T-cell (primary cell): Measurements from ENCODE around the gene SERPINA12. TPM values are rescaled to one million over a fixed set of nuclear protein-coding genes. Genes with fewer than 3 reads are reported as not detected.

ENCODE experiments used
- ATAC-seq, 4 experiments: fragments of 200-7000 bp in 3 of 4; fragments of 150-1000 bp in 1 of 4; cut with Tn5 transposase; replicated peaks in 1 of 4; 1 replicate in 3 of 4; 2 replicates in 1 of 4; pipeline ENCODE4 v1.10.0; 2021; ENCODE audit warnings: moderate library complexity in 3 of 4, mild to moderate bottlenecking in 2 of 4, moderate number of reproducible peaks in 1 of 4
- CTCF ChIA-PET, 2 donors: fragments of 300-600 bp; sonication (Branson Sonifier 250); formaldehyde crosslinking; loops; one replicate each; lab custom pipeline; 2022; ENCODE audit warnings: antibody characterized with exemption in 2 of 2; lab: Charles Lee
- POLR2A ChIA-PET, 2 donors: fragments of 300-600 bp; sonication (Branson Sonifier 250); formaldehyde crosslinking; loops; one replicate each; lab custom pipeline; 2022; ENCODE audit warnings: antibody characterized with exemption in 2 of 2; lab: Charles Lee
- DNase-seq, 35 experiments: peaks; one replicate each; pipeline versions ENCODE4 v3.0.0 to v3.0.0-alpha.2; 2013 to 2023
- H3K27ac ChIP-seq: one replicate; pipeline ENCODE4 v1.5.1; 2013; ENCODE audit warnings: low read length
- H3K27me3 ChIP-seq, 2 experiments: replicated peaks in 1 of 2; 1 replicate in 1 of 2; 2 replicates in 1 of 2; pipeline versions ENCODE4 v1.6.1 to v1.7.0; 2013; ENCODE audit warnings: low read length in 1 of 2, mixed read lengths in 1 of 2; ENCODE audit not compliant: control insufficient read depth in 2 of 2, insufficient read depth in 2 of 2; ENCODE audit errors: extremely low read depth in 1 of 2
- H3K36me3 ChIP-seq, 2 donors: 1 replicate in 1 of 2; 2 replicates in 1 of 2; pipeline versions ENCODE4 v1.6.1 to v1.7.0; 2013; ENCODE audit warnings: low read length in 1 of 2; ENCODE audit not compliant: control insufficient read depth in 2 of 2, insufficient read depth in 1 of 2; ENCODE audit errors: extremely low read depth in 1 of 2
- H3K4me1 ChIP-seq, 2 experiments: 1 replicate in 1 of 2; 2 replicates in 1 of 2; pipeline versions ENCODE4 v1.6.1 to v1.7.0; 2013; ENCODE audit warnings: low read length in 2 of 2, mixed read lengths in 1 of 2; ENCODE audit not compliant: insufficient read depth in 2 of 2, control insufficient read depth in 1 of 2; ENCODE audit errors: extremely low read depth in 1 of 2
- H3K4me3 ChIP-seq, 2 donors: 1 replicate in 1 of 2; 2 replicates in 1 of 2; pipeline versions ENCODE4 v1.5.1 to v1.7.0; 2013; ENCODE audit warnings: mild to moderate bottlenecking in 2 of 2, low read length in 1 of 2, moderate library complexity in 1 of 2; ENCODE audit not compliant: control insufficient read depth in 1 of 2; ENCODE audit errors: extremely low read depth in 1 of 2
- H3K9me3 ChIP-seq: 2 replicates; pipeline ENCODE4 v1.7.0; 2013
- H3K27ac Mint-ChIP-seq, 2 donors: one replicate each; pipeline ENCODE4 v1.8.0; 2020 to 2021; ENCODE audit warnings: mild to moderate bottlenecking in 2 of 2, mixed read lengths in 2 of 2
- H3K27me3 Mint-ChIP-seq, 2 donors: one replicate each; pipeline ENCODE4 v1.8.0; 2021 to 2022; ENCODE audit warnings: mixed read lengths in 2 of 2
- H3K36me3 Mint-ChIP-seq: one replicate; pipeline ENCODE4 v1.8.0; 2021; ENCODE audit warnings: mixed read lengths
- H3K4me1 Mint-ChIP-seq, 3 donors: one replicate each; pipeline ENCODE4 v1.8.0; 2020 to 2022; ENCODE audit warnings: mixed read lengths in 3 of 3, mild to moderate bottlenecking in 1 of 3
- H3K4me3 Mint-ChIP-seq, 3 donors: one replicate each; pipeline ENCODE4 v1.8.0; 2020 to 2022; ENCODE audit warnings: mild to moderate bottlenecking in 3 of 3, mixed read lengths in 3 of 3, moderate library complexity in 3 of 3
- H3K9me3 Mint-ChIP-seq, 3 donors: one replicate each; pipeline ENCODE4 v1.8.0; 2020 to 2022; ENCODE audit warnings: mixed read lengths in 3 of 3
- WGBS: methylation state at CpG from one replicate; pipeline ENCODE4 v1.1.5; 2013; ENCODE audit warnings: missing lambda C conversion rate; ENCODE audit not compliant: insufficient coverage; 5-methylcytosine and 5-hydroxymethylcytosine counted together
- total RNA-seq, 35 experiments: library from RNA in 6 of 35; stranded (reverse) in 6 of 35; fragments of 120-200 nt in 1 of 35; gene quantifications; one replicate each; pipeline versions ENCODE4 v1.2.1 to v1.2.4 and lab custom pipeline; 2013 to 2026

Gene SERPINA12
- total RNA-seq, 5 donors from 2014 or later (not counting 1 experiment from before 2014, with no cell fraction given): not detected

- Mint-ChIP-seq H3K27me3 (peaks cover 23 to 25% of the 10 kb centered on the region in 2 donors), H3K27ac (no peak overlapping the region), H3K9me3 (peaks cover 0 to 11% (median 6%) of the 10 kb centered on the region in 3 donors), H3K36me3 (no peaks in the 10 kb centered on the region), H3K4me3 (no peak overlapping the region), H3K4me1 (no peaks in the 10 kb centered on the region)
- ATAC-seq (no peak), DNase-seq (no peak)
- Histone ChIP-seq H3K36me3 (no peaks in the 10 kb centered on the region), H3K27ac (no peak overlapping the region), H3K4me1 (no peaks in the 10 kb centered on the region), H3K9me3 (no peaks in the 10 kb centered on the region), H3K4me3 (no peak overlapping the region), H3K27me3 (peaks cover 2 to 33% of the 10 kb centered on the region in 2 experiments)
- ChIA-PET POLR2A (no interaction called here), CTCF (no interaction called here)
- 80% methylated on average over 7 of the region's 14 CpGs for WGBS
Observed at GRCh38 chr14:94548131-94548998, 39.1 kb upstream of the SERPINA12 start.

GRCh38 chr14:94547726-94548125 is 38.5 kb upstream of the SERPINA12 start:
- no peaks in the 10 kb centered on the region for H3K4me1 ChIP-seq
- DNase-seq: no peak
- CTCF ChIA-PET: no interaction called here
- Mint-ChIP-seq H3K27ac (no peak overlapping the region), H3K9me3 (peaks cover 0 to 11% (median 6%) of the 10 kb centered on the region in 3 donors), H3K27me3 (peaks cover 20 to 23% of the 10 kb centered on the region in 2 donors), H3K4me3 (no peak overlapping the region), H3K4me1 (no peaks in the 10 kb centered on the region), H3K36me3 (no peaks in the 10 kb centered on the region)
- no peak overlapping the region for H3K27ac ChIP-seq
- H3K36me3 ChIP-seq: no peaks in the 10 kb centered on the region
- H3K9me3 ChIP-seq: no peaks in the 10 kb centered on the region
- no peak for ATAC-seq
- WGBS: no CpG with 5 or more reads among the region's 4 CpGs
- POLR2A ChIA-PET: no interaction called here
- H3K27me3 ChIP-seq: peaks cover 2 to 35% of the 10 kb centered on the region in 2 experiments
- no peak overlapping the region for H3K4me3 ChIP-seq

- no peak for DNase-seq
- no peak overlapping the region for H3K27ac Mint-ChIP-seq
- peaks cover 2 to 40% of the 10 kb centered on the region in 2 experiments for H3K27me3 ChIP-seq
- ATAC-seq: no peak
- H3K36me3 ChIP-seq: no peaks in the 10 kb centered on the region
- POLR2A ChIA-PET: no interaction called here
- no peak overlapping the region for H3K4me3 ChIP-seq
- no peaks in the 10 kb centered on the region for H3K4me1 ChIP-seq
- no peaks in the 10 kb centered on the region for H3K9me3 ChIP-seq
- CTCF ChIA-PET: no interaction called here
- no peak overlapping the region for H3K4me3 Mint-ChIP-seq
- H3K4me1 Mint-ChIP-seq: no peaks in the 10 kb centered on the region
- peaks cover 19 to 23% of the 10 kb centered on the region in 2 donors for H3K27me3 Mint-ChIP-seq
- no peaks in the 10 kb centered on the region for H3K36me3 Mint-ChIP-seq
- no peak overlapping the region for H3K27ac ChIP-seq
- WGBS: 85% methylated on average over 5 of the region's 8 CpGs
- peaks cover 0 to 11% (median 6%) of the 10 kb centered on the region in 3 donors for H3K9me3 Mint-ChIP-seq
Observed at GRCh38 chr14:94547151-94547680, 37.9 kb upstream of the SERPINA12 start.

DNA sequence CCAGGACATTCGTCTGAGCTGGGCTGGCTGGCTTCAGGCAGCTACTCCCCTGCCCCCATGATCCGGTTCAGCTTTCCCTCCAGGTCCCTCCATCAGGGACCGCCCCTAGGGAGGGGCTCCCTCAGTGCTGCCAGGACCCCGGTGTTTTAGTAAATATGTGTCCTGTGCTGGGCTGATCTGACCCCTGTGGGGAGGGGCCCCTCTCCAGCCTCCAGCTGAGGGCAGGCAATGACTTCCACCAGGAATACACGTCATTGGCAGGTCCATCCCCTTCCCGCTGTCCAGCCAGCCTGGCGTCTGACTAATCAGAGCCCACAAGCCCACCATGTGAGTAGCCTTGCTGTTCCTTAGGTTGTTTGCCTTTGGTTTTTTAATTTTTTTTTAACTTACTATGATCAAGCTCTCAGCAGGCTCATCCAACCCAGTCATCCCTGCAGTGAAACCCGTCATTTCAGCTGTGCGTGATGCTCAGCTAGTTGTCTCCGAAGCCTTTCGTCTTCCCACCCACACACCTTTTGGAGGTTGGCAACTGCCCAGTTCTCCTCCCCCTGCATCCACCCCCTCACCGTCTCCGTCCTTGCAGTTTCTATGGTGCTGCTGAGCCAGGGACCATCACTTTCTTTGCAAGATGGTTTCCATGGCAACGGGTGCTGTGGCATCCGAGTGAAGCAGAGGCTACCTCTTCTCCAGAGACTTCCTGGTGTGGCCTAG is 36.0 kb upstream of the SERPINA12 start:
- POLR2A ChIA-PET: no interaction called here
- no peaks in the 10 kb centered on the region for H3K9me3 ChIP-seq
- H3K27me3 Mint-ChIP-seq: peaks cover 12 to 24% of the 10 kb centered on the region in 2 donors
- H3K36me3 Mint-ChIP-seq: no peaks in the 10 kb centered on the region
- CTCF ChIA-PET: interaction anchor here in 1 of 2 donors (0.6 to 0.8 kb wide), 2 partner anchors 11 to 111 kb away, joined by 3 read pairs; no protein-coding TSS in a partner anchor
- H3K4me1 ChIP-seq: no peaks in the 10 kb centered on the region
- H3K4me3 ChIP-seq: no peak overlapping the region
- 67% methylated on average over 12 of the region's 15 CpGs for WGBS
- ATAC-seq (no peak), DNase-seq (no peak)
- peaks cover under 1 to 47% of the 10 kb centered on the region in 2 experiments for H3K27me3 ChIP-seq
- H3K27ac ChIP-seq: no peak overlapping the region
- no peak overlapping the region for H3K27ac Mint-ChIP-seq
- H3K36me3 ChIP-seq: no peaks in the 10 kb centered on the region
- H3K4me3 Mint-ChIP-seq: no peak overlapping the region
- H3K4me1 Mint-ChIP-seq: no peaks in the 10 kb centered on the region
- H3K9me3 Mint-ChIP-seq: peaks cover 0 to 11% (median 6%) of the 10 kb centered on the region in 3 donors

GRCh38 chr14:94544726-94545125 is 35.5 kb upstream of the SERPINA12 start:
- ATAC-seq (no peak), DNase-seq (no peak)
- H3K4me3 Mint-ChIP-seq: no peak overlapping the region
- Histone ChIP-seq H3K27ac (no peak overlapping the region), H3K4me1 (no peaks in the 10 kb centered on the region), H3K4me3 (no peak overlapping the region), H3K27me3 (peaks cover 0 to 47% of the 10 kb centered on the region in 2 experiments), H3K36me3 (no peaks in the 10 kb centered on the region), H3K9me3 (no peaks in the 10 kb centered on the region)
- no peaks in the 10 kb centered on the region for H3K4me1 Mint-ChIP-seq
- POLR2A ChIA-PET: no interaction called here
- WGBS: 41% methylated on average over 6 of the region's 7 CpGs
- H3K36me3 Mint-ChIP-seq: no peaks in the 10 kb centered on the region
- no peak overlapping the region for H3K27ac Mint-ChIP-seq
- H3K27me3 Mint-ChIP-seq: peaks cover 11 to 23% of the 10 kb centered on the region in 2 donors
- peaks cover 0 to 11% (median 6%) of the 10 kb centered on the region in 3 donors for H3K9me3 Mint-ChIP-seq
- CTCF ChIA-PET: interaction anchor here in 1 of 2 donors (0.6 to 0.8 kb wide), 2 partner anchors 11 to 111 kb away, joined by 3 read pairs; no protein-coding TSS in a partner anchor

DNA sequence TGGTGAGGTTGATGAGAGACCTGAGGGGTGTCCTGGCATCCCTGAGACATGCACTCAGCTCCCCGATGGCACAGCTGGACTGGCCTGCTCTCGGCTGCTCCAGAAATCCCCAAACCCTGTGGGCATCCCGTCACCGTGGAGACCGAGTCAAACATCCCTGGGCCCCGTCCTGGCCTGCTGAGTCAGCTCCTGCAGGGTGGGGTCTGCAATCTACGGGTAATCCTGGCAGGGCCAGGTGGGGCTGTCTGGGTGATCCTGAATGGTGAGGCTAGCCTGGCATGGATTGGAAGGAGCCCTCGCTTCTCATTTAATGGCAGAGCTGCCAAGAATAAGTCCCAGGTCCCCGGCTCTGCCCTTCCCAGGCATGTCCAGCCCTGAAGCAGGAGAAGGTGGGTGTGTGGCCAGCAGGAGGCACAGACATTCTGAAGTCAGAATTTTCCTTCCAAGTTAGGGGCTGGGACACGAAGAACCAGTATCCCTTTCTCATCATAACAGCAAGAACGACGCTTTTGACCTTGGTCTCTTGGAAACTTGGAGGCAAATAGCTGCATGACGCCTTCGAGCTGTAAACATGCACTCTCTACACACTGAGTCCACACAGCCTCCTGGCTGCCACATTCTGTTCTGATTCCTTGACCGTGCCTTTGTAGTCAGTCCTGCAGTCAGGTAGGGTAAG is 34.3 kb upstream of the SERPINA12 start:
- WGBS: 78% methylated on average over 12 of the region's 15 CpGs

More for the DNA sequence above, 34.3 kb upstream of the SERPINA12 start:
- ATAC-seq (no peak), DNase-seq (no peak)
- no peak overlapping the region for H3K27ac Mint-ChIP-seq
- ChIA-PET CTCF (no interaction called here), POLR2A (no interaction called here)
- Histone ChIP-seq H3K4me3 (no peak overlapping the region), H3K27me3 (peaks cover 0 to 40% of the 10 kb centered on the region in 2 experiments), H3K27ac (no peak overlapping the region), H3K4me1 (no peaks in the 10 kb centered on the region), H3K9me3 (no peaks in the 10 kb centered on the region), H3K36me3 (no peaks in the 10 kb centered on the region)
- no peaks in the 10 kb centered on the region for H3K4me1 Mint-ChIP-seq
- H3K4me3 Mint-ChIP-seq: no peak overlapping the region
- H3K36me3 Mint-ChIP-seq: no peaks in the 10 kb centered on the region
- peaks cover 0 to 11% (median 6%) of the 10 kb centered on the region in 3 donors for H3K9me3 Mint-ChIP-seq
- H3K27me3 Mint-ChIP-seq: peaks cover 8 to 26% of the 10 kb centered on the region in 2 donors
